ENCODE measurements around the gene EMP3.
"Not testable (repeated sequence)": the region's sequence is repeated elsewhere in the genome, so short reads cannot be mapped to it uniquely, and the experiment has no call there.

EMP3 gene

GRCh38 chr19:48325265-48325910, at the start of gene EMP3:
Gene EMP3 (plus strand): TSS chr19:48325552. CDS start chr19:48326845, 1,293 bp downstream.
- H3K9me3 ChIP-seq (ENCODE audit: control insufficient read depth, low read depth, low read length), result no peaks in the 10 kb centered on the region
- H3K36me3 ChIP-seq (ENCODE audit: control insufficient read depth, low read depth, low read length), result no peaks in the 10 kb centered on the region
- no peaks in the 10 kb centered on the region for H3K27me3 ChIP-seq (ENCODE audit: control insufficient read depth, insufficient read depth, low read length)
- peak within 1 kb of the TSS; percentile 62 for H3K9ac ChIP-seq (ENCODE audit: low read length)
- peaks cover 12% of the 10 kb centered on the region for H3K4me1 ChIP-seq (ENCODE audit: control insufficient read depth, low read depth, low read length)
- no peak within 1 kb of the TSS for H3K27ac ChIP-seq (ENCODE audit: low read length)
- H3K4me3 ChIP-seq (ENCODE audit: low read length), result peak within 1 kb of the TSS; percentile 59

GRCh38 chr19:48279747-48280146, 45.6 kb upstream of the EMP3 start:
- Histone ChIP-seq H3K9me3 (ENCODE audit: control insufficient read depth, low read depth, low read length) (no peaks in the 10 kb centered on the region), H3K4me3 (ENCODE audit: low read length) (no peak overlapping the region), H3K27me3 (ENCODE audit: control insufficient read depth, insufficient read depth, low read length) (no peaks in the 10 kb centered on the region), H3K4me1 (ENCODE audit: control insufficient read depth, low read depth, low read length) (no peaks in the 10 kb centered on the region), H3K36me3 (ENCODE audit: control insufficient read depth, low read depth, low read length) (peaks cover 38% of the 10 kb centered on the region), H3K27ac (ENCODE audit: low read length) (no peak overlapping the region), H3K9ac (ENCODE audit: low read length) (no peak overlapping the region)

- Histone ChIP-seq H3K36me3 (ENCODE audit: control insufficient read depth, low read depth, low read length) (peaks cover 64% of the 10 kb centered on the region), H3K27ac (ENCODE audit: low read length) (no peak overlapping the region), H3K4me3 (ENCODE audit: low read length) (no peak overlapping the region), H3K9ac (ENCODE audit: low read length) (no peak overlapping the region), H3K27me3 (ENCODE audit: control insufficient read depth, insufficient read depth, low read length) (no peaks in the 10 kb centered on the region), H3K9me3 (ENCODE audit: control insufficient read depth, low read depth, low read length) (no peaks in the 10 kb centered on the region), H3K4me1 (ENCODE audit: control insufficient read depth, low read depth, low read length) (no peaks in the 10 kb centered on the region)
Measured at GRCh38 chr19:48283908-48284307, 41.4 kb upstream of the EMP3 start.

- H3K4me1 ChIP-seq (ENCODE audit: control insufficient read depth, low read depth, low read length), result no peaks in the 10 kb centered on the region
- H3K27me3 ChIP-seq (ENCODE audit: control insufficient read depth, insufficient read depth, low read length), result no peaks in the 10 kb centered on the region
- H3K27ac ChIP-seq (ENCODE audit: low read length), result no peak overlapping the region
- H3K4me3 ChIP-seq (ENCODE audit: low read length), result no peak overlapping the region
- H3K9me3 ChIP-seq (ENCODE audit: control insufficient read depth, low read depth, low read length), result no peaks in the 10 kb centered on the region
- no peak overlapping the region for H3K9ac ChIP-seq (ENCODE audit: low read length)
- peaks cover 60% of the 10 kb centered on the region for H3K36me3 ChIP-seq (ENCODE audit: control insufficient read depth, low read depth, low read length)
Measured at GRCh38 chr19:48284896-48285295, 40.5 kb upstream of the EMP3 start.

GRCh38 chr19:48287748-48288147, 37.6 kb upstream of the EMP3 start:
- H3K4me3 ChIP-seq (ENCODE audit: low read length), result no peak overlapping the region
- no peak overlapping the region for H3K9ac ChIP-seq (ENCODE audit: low read length)
- no peaks in the 10 kb centered on the region for H3K27me3 ChIP-seq (ENCODE audit: control insufficient read depth, insufficient read depth, low read length)
- peaks cover 5% of the 10 kb centered on the region for H3K4me1 ChIP-seq (ENCODE audit: control insufficient read depth, low read depth, low read length)
- no peak overlapping the region for H3K27ac ChIP-seq (ENCODE audit: low read length)
- H3K36me3 ChIP-seq (ENCODE audit: control insufficient read depth, low read depth, low read length), result peaks cover 44% of the 10 kb centered on the region
- H3K9me3 ChIP-seq (ENCODE audit: control insufficient read depth, low read depth, low read length), result no peaks in the 10 kb centered on the region

- Histone ChIP-seq H3K27ac (ENCODE audit: low read length) (no peak overlapping the region), H3K36me3 (ENCODE audit: control insufficient read depth, low read depth, low read length) (peaks cover 20% of the 10 kb centered on the region), H3K9me3 (ENCODE audit: control insufficient read depth, low read depth, low read length) (no peaks in the 10 kb centered on the region), H3K27me3 (ENCODE audit: control insufficient read depth, insufficient read depth, low read length) (no peaks in the 10 kb centered on the region), H3K4me1 (ENCODE audit: control insufficient read depth, low read depth, low read length) (peaks cover 5% of the 10 kb centered on the region), H3K9ac (ENCODE audit: low read length) (peak overlapping the region; percentile 42), H3K4me3 (ENCODE audit: low read length) (peak overlapping the region; percentile 60)
Measured at GRCh38 chr19:48290401-48290770, 35.0 kb upstream of the EMP3 start.

- Histone ChIP-seq H3K27me3 (ENCODE audit: control insufficient read depth, insufficient read depth, low read length) (no peaks in the 10 kb centered on the region), H3K4me3 (ENCODE audit: low read length) (peak overlapping the region; percentile 60), H3K36me3 (ENCODE audit: control insufficient read depth, low read depth, low read length) (peaks cover 15% of the 10 kb centered on the region), H3K9ac (ENCODE audit: low read length) (peak overlapping the region; percentile 64), H3K27ac (ENCODE audit: low read length) (peak overlapping the region; percentile 66), H3K4me1 (ENCODE audit: control insufficient read depth, low read depth, low read length) (peaks cover 5% of the 10 kb centered on the region), H3K9me3 (ENCODE audit: control insufficient read depth, low read depth, low read length) (no peaks in the 10 kb centered on the region)
Measured at GRCh38 chr19:48290771-48291488, 34.4 kb upstream of the EMP3 start.

- H3K9ac ChIP-seq (ENCODE audit: low read length); H3K4me1 ChIP-seq (ENCODE audit: control insufficient read depth, low read depth, low read length); H3K27ac ChIP-seq (ENCODE audit: low read length); H3K4me3 ChIP-seq (ENCODE audit: low read length); H3K36me3 ChIP-seq (ENCODE audit: control insufficient read depth, low read depth, low read length); H3K27me3 ChIP-seq (ENCODE audit: control insufficient read depth, insufficient read depth, low read length); H3K9me3 ChIP-seq (ENCODE audit: control insufficient read depth, low read depth, low read length): not testable (repeated sequence)
Measured at GRCh38 chr19:48291489-48291815, 33.9 kb upstream of the EMP3 start.

- no peaks in the 10 kb centered on the region for H3K27me3 ChIP-seq (ENCODE audit: control insufficient read depth, insufficient read depth, low read length)
- peaks cover 3% of the 10 kb centered on the region for H3K36me3 ChIP-seq (ENCODE audit: control insufficient read depth, low read depth, low read length)
- H3K9me3 ChIP-seq (ENCODE audit: control insufficient read depth, low read depth, low read length), result no peaks in the 10 kb centered on the region
- peaks cover 8% of the 10 kb centered on the region for H3K4me1 ChIP-seq (ENCODE audit: control insufficient read depth, low read depth, low read length)
- H3K9ac ChIP-seq (ENCODE audit: low read length), result no peak overlapping the region
- H3K27ac ChIP-seq (ENCODE audit: low read length), result no peak overlapping the region
- no peak overlapping the region for H3K4me3 ChIP-seq (ENCODE audit: low read length)
Measured at GRCh38 chr19:48292798-48293197, 32.6 kb upstream of the EMP3 start.

GRCh38 chr19:48295458-48295857, 29.9 kb upstream of the EMP3 start:
- Histone ChIP-seq H3K36me3 (ENCODE audit: control insufficient read depth, low read depth, low read length) (no peaks in the 10 kb centered on the region), H3K27ac (ENCODE audit: low read length) (no peak overlapping the region), H3K4me1 (ENCODE audit: control insufficient read depth, low read depth, low read length) (peaks cover 8% of the 10 kb centered on the region), H3K9ac (ENCODE audit: low read length) (no peak overlapping the region), H3K27me3 (ENCODE audit: control insufficient read depth, insufficient read depth, low read length) (no peaks in the 10 kb centered on the region), H3K4me3 (ENCODE audit: low read length) (no peak overlapping the region), H3K9me3 (ENCODE audit: control insufficient read depth, low read depth, low read length) (no peaks in the 10 kb centered on the region)

- H3K4me3 ChIP-seq (ENCODE audit: low read length), result no peak overlapping the region
Measured at GRCh38 chr19:48296963-48297734, 28.2 kb upstream of the EMP3 start.

More at GRCh38 chr19:48296963-48297734, 28.2 kb upstream of the EMP3 start:
- H3K27me3 ChIP-seq (ENCODE audit: control insufficient read depth, insufficient read depth, low read length), result no peaks in the 10 kb centered on the region
- no peak overlapping the region for H3K27ac ChIP-seq (ENCODE audit: low read length)
- no peak overlapping the region for H3K9ac ChIP-seq (ENCODE audit: low read length)
- H3K4me1 ChIP-seq (ENCODE audit: control insufficient read depth, low read depth, low read length), result peaks cover 3% of the 10 kb centered on the region
- no peaks in the 10 kb centered on the region for H3K9me3 ChIP-seq (ENCODE audit: control insufficient read depth, low read depth, low read length)
- no peaks in the 10 kb centered on the region for H3K36me3 ChIP-seq (ENCODE audit: control insufficient read depth, low read depth, low read length)
